A549 (cell line): Measurements from ENCODE around the gene PTBP1.

Experiments used
- CBX8 ChIP-seq: fragments of 200-600 bp; sonication (generic); IDR thresholded peaks from 2 replicates; pipeline ENCODE4 v1.6.1; 2016
- EHMT2 ChIP-seq: fragments of 200-600 bp; sonication (generic); IDR thresholded peaks from 2 replicates; pipeline ENCODE4 v1.6.1; 2016; ENCODE audit warnings: antibody characterized with exemption, low read depth, mild to moderate bottlenecking, moderate library complexity
- EP300 ChIP-seq, 2 experiments: fragments of >200 bp; sonication (Bioruptor Twin); formaldehyde crosslinking; IDR thresholded peaks; 2 replicates in 1 of 2; 3 replicates in 1 of 2; pipeline ENCODE4 v1.6.1; 2016 to 2017
- HOXA7 ChIP-seq: fragments of 250-450 bp; sonication (Bioruptor Pico); IDR thresholded peaks from 2 replicates; pipeline ENCODE4 v1.5.0; 2020; ENCODE audit warnings: mild to moderate bottlenecking, moderate library complexity
- JUN ChIP-seq, 2 experiments: fragments of >200 bp; sonication (Bioruptor Twin); formaldehyde crosslinking; IDR thresholded peaks; 2 replicates in 1 of 2; 3 replicates in 1 of 2; pipeline ENCODE4 v1.6.1; 2016 to 2017
- JUNB ChIP-seq: fragments of >200 bp; sonication (Bioruptor Twin); formaldehyde crosslinking; IDR thresholded peaks from 2 replicates; pipeline ENCODE4 v1.6.1; 2016
- KDM1A ChIP-seq: fragments of 200-600 bp; sonication (generic); IDR thresholded peaks from 2 replicates; pipeline ENCODE4 v1.6.1; 2016; ENCODE audit warnings: low read depth, mild to moderate bottlenecking
- PHF8 ChIP-seq: fragments of 200-600 bp; sonication (generic); IDR thresholded peaks from 2 replicates; pipeline ENCODE4 v1.6.1; 2016; ENCODE audit warnings: low read depth, mild to moderate bottlenecking, antibody characterized with exemption, moderate library complexity, borderline replicate concordance
- POLR2A ChIP-seq: IDR thresholded peaks from 2 replicates; pipeline ENCODE4 v1.6.1; 2012; ENCODE audit warnings: mild to moderate bottlenecking, low read length
- RCOR1 ChIP-seq: fragments of 150-350 bp; IDR thresholded peaks from 2 replicates; pipeline ENCODE4 v1.6.1; 2014; ENCODE audit warnings: antibody characterized with exemption, low read length, low read depth
- REST ChIP-seq: fragments of 200-600 bp; sonication (generic); IDR thresholded peaks from 2 replicates; pipeline ENCODE4 v1.6.1; 2016; ENCODE audit warnings: antibody characterized with exemption, mild to moderate bottlenecking, moderate library complexity
- TF ChIP-seq, protein P1 (sequence below): fragments of >200 bp; sonication (Bioruptor Twin); formaldehyde crosslinking; IDR thresholded peaks from 3 replicates; pipeline ENCODE4 v1.5.1; 2016
- TF ChIP-seq, protein P2 (sequence below): IDR thresholded peaks from 2 replicates; pipeline ENCODE4 v1.6.1; 2012
- TF ChIP-seq, protein P3 (sequence below): fragments of >200 bp; sonication (Bioruptor Twin); formaldehyde crosslinking; IDR thresholded peaks from 3 replicates; pipeline ENCODE4 v1.6.1; 2016

- TF ChIP-seq, protein P1, sequence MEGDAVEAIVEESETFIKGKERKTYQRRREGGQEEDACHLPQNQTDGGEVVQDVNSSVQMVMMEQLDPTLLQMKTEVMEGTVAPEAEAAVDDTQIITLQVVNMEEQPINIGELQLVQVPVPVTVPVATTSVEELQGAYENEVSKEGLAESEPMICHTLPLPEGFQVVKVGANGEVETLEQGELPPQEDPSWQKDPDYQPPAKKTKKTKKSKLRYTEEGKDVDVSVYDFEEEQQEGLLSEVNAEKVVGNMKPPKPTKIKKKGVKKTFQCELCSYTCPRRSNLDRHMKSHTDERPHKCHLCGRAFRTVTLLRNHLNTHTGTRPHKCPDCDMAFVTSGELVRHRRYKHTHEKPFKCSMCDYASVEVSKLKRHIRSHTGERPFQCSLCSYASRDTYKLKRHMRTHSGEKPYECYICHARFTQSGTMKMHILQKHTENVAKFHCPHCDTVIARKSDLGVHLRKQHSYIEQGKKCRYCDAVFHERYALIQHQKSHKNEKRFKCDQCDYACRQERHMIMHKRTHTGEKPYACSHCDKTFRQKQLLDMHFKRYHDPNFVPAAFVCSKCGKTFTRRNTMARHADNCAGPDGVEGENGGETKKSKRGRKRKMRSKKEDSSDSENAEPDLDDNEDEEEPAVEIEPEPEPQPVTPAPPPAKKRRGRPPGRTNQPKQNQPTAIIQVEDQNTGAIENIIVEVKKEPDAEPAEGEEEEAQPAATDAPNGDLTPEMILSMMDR: no peak
- TF ChIP-seq PHF8 (no peak), RCOR1 (no peak), POLR2A (no peak), CBX8 (no peak), EP300 (IDR thresholded peaks at IDR 0.05) (no peak), REST (no peak), KDM1A (no peak), EHMT2 (no peak), HOXA7 (CRISPR knock-in tag) (no peak), JUN (IDR thresholded peaks at IDR 0.05) (no peak; a peak in 1 of 5 replicates), JUNB (no peak)
- TF ChIP-seq, protein P2, sequence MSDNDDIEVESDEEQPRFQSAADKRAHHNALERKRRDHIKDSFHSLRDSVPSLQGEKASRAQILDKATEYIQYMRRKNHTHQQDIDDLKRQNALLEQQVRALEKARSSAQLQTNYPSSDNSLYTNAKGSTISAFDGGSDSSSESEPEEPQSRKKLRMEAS: peak; percentile 56
- TF ChIP-seq, protein P3, sequence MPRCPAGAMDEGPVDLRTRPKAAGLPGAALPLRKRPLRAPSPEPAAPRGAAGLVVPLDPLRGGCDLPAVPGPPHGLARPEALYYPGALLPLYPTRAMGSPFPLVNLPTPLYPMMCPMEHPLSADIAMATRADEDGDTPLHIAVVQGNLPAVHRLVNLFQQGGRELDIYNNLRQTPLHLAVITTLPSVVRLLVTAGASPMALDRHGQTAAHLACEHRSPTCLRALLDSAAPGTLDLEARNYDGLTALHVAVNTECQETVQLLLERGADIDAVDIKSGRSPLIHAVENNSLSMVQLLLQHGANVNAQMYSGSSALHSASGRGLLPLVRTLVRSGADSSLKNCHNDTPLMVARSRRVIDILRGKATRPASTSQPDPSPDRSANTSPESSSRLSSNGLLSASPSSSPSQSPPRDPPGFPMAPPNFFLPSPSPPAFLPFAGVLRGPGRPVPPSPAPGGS: no peak
Observed at GRCh38 chr19:784541-784940, 12.7 kb upstream of the PTBP1 start.
